Parathyroid adenoma (tissue), 2 donors: ENCODE data around the gene SERINC4.
A peak's percentile ranks its signal among the peaks of the same experiment; 100 is the strongest.
"Not testable (repeated sequence)": the region's sequence is repeated elsewhere in the genome, so short reads cannot be mapped to it uniquely, and the experiment has no call there.

ENCODE experiments used
- H2AFZ ChIP-seq: fragments of 300-600 bp; sonication (generic); one replicate; pipeline ENCODE4 v1.7.0; 2017; ENCODE audit warnings: antibody characterized with exemption, mild to moderate bottlenecking
- H3K27ac ChIP-seq: fragments of 300-600 bp; sonication (generic); one replicate; pipeline ENCODE4 v1.7.0; 2017
- H3K27me3 ChIP-seq: fragments of 300-600 bp; sonication (generic); one replicate; pipeline ENCODE4 v1.7.0; 2017; ENCODE audit warnings: low read length; ENCODE audit not compliant: control insufficient read depth, insufficient read depth
- H3K36me3 ChIP-seq: fragments of 300-600 bp; sonication (generic); one replicate; pipeline ENCODE4 v1.7.0; 2017; ENCODE audit warnings: low read length; ENCODE audit not compliant: control insufficient read depth, insufficient read depth
- H3K4me1 ChIP-seq: fragments of 300-600 bp; sonication (generic); one replicate; pipeline ENCODE4 v1.7.0; 2017; ENCODE audit warnings: control low read depth
- H3K4me2 ChIP-seq: fragments of 300-600 bp; sonication (generic); one replicate; pipeline ENCODE4 v1.7.0; 2017; ENCODE audit warnings: low read length
- H3K4me3 ChIP-seq: fragments of 300-600 bp; sonication (generic); one replicate; pipeline ENCODE4 v1.7.0; 2017; ENCODE audit warnings: low read depth, low read length
- H3K79me2 ChIP-seq: fragments of 300-600 bp; sonication (generic); one replicate; pipeline ENCODE4 v1.7.0; 2017; ENCODE audit warnings: control low read depth
- H3K9ac ChIP-seq: fragments of 300-600 bp; sonication (generic); one replicate; pipeline ENCODE4 v1.7.0; 2017; ENCODE audit warnings: mild to moderate bottlenecking
- H3K9me3 ChIP-seq: fragments of 300-600 bp; sonication (generic); one replicate; pipeline ENCODE4 v1.7.0; 2017; ENCODE audit warnings: low read length; ENCODE audit not compliant: control insufficient read depth
- CTCF ChIP-seq: fragments of 300-600 bp; sonication (generic); IDR thresholded peaks from one replicate; pipeline ENCODE4 v1.7.0; 2017; ENCODE audit warnings: antibody characterized with exemption, mild to moderate bottlenecking
- donor health status: primary hyperparathyroidism.

Gene SERINC4

DNA sequence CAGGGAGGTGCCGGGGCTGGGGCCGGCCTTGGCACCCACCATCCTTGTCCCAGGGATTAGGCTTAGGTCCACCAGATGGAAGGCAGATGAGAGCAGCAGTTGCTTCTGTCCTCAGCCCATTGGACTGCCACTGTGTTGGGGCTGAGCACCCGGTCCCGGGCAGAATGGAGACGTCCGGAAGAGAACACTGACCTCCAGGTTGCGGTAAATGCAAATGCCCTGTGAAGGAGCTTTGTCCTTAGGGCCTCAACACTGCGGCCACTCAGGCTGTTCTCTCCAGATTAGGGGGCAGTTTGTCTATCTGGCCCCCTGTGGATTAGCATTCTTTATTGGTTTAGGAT lies at the start of gene SERINC4:
SERINC4 (minus strand) TSS at position 276 of the 341 bp plus-strand sequence; CDS start at position 42, 234 bp downstream.
- H3K79me2 ChIP-seq: peaks cover 3% of the 10 kb centered on the region
- H3K9me3 ChIP-seq: no peaks in the 10 kb centered on the region
- H3K27me3 ChIP-seq: no peaks in the 10 kb centered on the region
- H2AFZ ChIP-seq: peak within 1 kb of the TSS; percentile 69
- peak within 1 kb of the TSS; percentile 85 for H3K27ac ChIP-seq
- no peaks in the 10 kb centered on the region for H3K36me3 ChIP-seq
- H3K4me3 ChIP-seq: peak within 1 kb of the TSS; percentile 94
- peaks cover 3% of the 10 kb centered on the region for H3K4me1 ChIP-seq
- no peak for TF ChIP-seq CTCF
- peak within 1 kb of the TSS; percentile 90 for H3K4me2 ChIP-seq
- no peak within 1 kb of the TSS for H3K9ac ChIP-seq

GRCh38 chr15:43845421-43845820 lies 45.4 kb upstream of the SERINC4 start:
- no peak overlapping the region for H3K4me3 ChIP-seq
- no peaks in the 10 kb centered on the region for H3K79me2 ChIP-seq
- H2AFZ ChIP-seq: no peak overlapping the region
- no peaks in the 10 kb centered on the region for H3K36me3 ChIP-seq
- H3K4me2 ChIP-seq: no peak overlapping the region
- H3K27ac ChIP-seq: no peak overlapping the region
- no peak for TF ChIP-seq CTCF
- H3K27me3 ChIP-seq: no peaks in the 10 kb centered on the region
- H3K4me1 ChIP-seq: no peaks in the 10 kb centered on the region
- no peak overlapping the region for H3K9ac ChIP-seq
- no peaks in the 10 kb centered on the region for H3K9me3 ChIP-seq

DNA sequence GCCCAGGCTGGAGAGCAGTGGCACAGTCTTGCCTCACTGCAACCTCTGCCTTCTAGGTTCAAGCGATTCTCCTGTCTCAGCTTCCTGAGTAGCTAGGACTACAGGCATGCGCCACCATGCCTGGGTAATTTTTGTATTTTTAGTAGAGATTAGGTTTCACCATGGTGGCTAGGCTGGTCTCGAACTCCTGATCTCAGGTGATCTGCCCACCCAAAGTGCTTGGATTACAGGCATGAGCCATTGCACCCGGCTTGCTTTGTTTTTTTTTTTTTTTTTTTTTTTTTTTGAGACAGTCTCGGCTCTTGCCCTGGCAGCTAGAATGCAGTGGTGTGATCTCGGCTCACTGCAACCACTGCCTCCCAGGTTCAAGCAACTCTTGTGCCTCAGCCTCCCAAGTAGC lies 32.5 kb upstream of the SERINC4 start:
- H2AFZ ChIP-seq, H3K36me3 ChIP-seq, H3K4me2 ChIP-seq, H3K9ac ChIP-seq, H3K79me2 ChIP-seq, H3K9me3 ChIP-seq, H3K27ac ChIP-seq, H3K27me3 ChIP-seq, H3K4me3 ChIP-seq, H3K4me1 ChIP-seq: not testable (repeated sequence)

GRCh38 chr15:43831519-43832052 lies 31.6 kb upstream of the SERINC4 start:
- not testable (repeated sequence) for H3K9ac ChIP-seq, H2AFZ ChIP-seq, H3K36me3 ChIP-seq, H3K4me1 ChIP-seq, H3K4me3 ChIP-seq, H3K9me3 ChIP-seq, H3K4me2 ChIP-seq, H3K79me2 ChIP-seq, H3K27ac ChIP-seq, H3K27me3 ChIP-seq

GRCh38 chr15:43830691-43831275 lies 30.8 kb upstream of the SERINC4 start:
- not testable (repeated sequence) for H3K27ac ChIP-seq, H3K79me2 ChIP-seq, H3K9me3 ChIP-seq, H2AFZ ChIP-seq, H3K36me3 ChIP-seq, H3K9ac ChIP-seq, H3K4me1 ChIP-seq, H3K4me2 ChIP-seq, H3K4me3 ChIP-seq, H3K27me3 ChIP-seq

DNA sequence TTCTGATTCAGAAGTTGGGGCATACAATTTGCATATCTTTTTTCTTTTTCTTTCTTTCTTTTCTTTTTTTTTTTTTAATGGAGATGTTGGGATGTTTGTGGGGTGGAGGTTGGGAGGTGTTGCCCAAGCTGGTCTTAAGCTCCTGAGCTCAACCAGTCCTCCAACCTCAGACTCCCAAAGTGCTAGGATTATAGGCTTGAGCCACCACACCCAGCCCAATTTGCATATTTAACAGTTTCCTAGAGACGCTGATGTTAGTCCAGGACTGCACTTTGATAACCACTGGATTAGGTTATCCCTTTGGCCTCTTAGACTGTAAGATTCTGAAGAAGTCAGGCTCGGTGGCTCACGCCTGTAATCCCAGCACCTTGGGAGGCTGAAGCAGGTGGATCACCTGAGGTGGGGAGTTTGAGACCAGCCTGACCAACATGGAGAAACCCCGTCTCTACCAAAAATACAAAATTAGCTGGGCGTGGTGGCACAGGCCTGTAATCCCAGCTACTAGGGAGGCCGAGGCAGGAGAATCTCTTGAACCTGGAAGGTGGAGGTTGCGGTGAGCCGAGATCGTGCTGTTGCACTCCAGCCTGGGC lies 30.0 kb upstream of the SERINC4 start:
- H3K4me2 ChIP-seq, H3K27me3 ChIP-seq, H3K36me3 ChIP-seq, H3K4me3 ChIP-seq, H3K9me3 ChIP-seq, H3K79me2 ChIP-seq, H3K27ac ChIP-seq, H3K4me1 ChIP-seq, H2AFZ ChIP-seq, H3K9ac ChIP-seq: not testable (repeated sequence)
